ENCODE data around the gene PKNOX2.

Gene PKNOX2

DNA sequence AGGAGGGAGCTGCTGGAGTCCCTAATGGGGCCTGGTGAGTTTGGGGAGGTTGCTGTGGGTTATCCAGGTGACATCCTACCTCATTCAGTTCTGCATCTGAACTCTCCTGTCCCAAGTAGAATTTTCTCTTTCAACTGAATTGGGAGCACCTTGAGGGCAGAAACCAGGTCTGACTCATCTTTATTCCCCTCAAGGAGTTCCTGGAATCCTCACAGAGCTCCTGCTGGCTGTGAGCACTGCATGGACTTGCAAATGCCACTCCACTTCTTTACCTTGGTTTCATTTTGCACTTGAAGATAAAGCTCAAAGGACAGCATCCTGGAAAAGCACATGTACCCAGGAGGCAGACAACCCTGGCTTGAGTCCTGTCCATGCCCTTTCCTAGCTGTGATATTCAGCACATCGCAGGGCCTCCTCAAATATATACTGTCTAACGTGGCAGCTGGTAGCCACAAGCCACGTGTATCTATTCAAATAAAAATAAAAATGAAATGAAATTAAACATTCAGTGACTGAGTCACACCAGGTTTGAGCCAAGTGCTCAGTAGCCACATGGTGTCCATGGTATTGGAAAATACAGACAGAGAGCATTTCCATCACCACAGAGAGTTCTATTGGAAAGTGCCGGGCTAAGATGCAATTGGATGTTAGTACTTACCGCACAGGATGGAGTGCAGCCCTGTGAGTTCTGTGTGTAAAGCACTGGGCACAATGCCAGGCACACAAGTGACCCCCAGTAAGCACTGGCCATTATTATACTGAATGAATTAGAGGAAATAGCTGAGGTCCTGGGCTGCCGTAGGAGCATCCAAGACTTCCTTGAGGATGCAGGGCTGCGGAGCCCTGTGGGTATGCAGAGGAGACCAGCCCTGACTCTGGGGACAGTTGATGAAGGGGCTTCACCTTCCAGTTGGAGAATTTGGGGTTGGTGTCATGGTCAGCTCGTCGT is 149.0 kb downstream of the PKNOX2 start:
- no peak for DNase-seq (ENCODE audit: low read depth)

DNA sequence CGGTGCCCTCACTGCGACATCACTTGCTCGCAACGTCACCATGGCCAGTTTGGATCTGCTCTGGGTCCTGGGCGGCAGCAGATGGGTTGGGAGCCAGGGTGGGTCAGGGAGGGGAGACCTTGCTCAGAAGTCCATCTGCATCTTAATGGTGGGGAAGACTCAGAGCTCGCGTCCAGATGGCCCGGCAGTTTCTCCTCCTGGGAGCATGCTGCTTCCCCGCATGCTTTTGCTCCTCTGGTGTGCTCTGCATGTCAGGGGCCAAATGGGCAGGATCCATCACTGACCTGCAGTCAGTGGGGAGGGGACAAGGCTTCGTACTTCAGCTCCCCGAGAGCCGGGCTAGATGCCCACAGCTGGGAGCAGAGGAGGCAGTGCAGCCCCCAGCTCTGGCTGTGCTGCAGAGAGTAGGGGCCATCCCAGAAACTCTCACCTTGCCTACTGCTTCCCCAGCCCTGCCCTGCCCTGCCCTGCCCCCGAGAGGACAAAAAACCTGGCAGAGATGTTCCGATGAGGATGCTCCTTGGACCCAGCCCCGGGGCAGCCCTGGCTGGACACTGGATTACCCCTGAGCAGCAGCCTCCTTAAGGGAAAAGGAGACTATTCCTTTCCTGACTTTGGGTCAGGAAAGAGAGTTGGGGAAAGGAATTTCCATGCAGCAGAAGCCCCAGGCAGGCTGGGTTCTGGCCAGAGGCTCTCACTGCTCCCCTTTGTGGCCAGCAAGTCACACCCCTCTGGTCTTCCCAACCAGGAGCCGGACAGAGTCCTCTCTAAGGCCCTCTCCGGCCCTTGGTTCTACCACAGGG is 149.9 kb downstream of the PKNOX2 start:
- no peak for DNase-seq (ENCODE audit: low read depth)

DNA sequence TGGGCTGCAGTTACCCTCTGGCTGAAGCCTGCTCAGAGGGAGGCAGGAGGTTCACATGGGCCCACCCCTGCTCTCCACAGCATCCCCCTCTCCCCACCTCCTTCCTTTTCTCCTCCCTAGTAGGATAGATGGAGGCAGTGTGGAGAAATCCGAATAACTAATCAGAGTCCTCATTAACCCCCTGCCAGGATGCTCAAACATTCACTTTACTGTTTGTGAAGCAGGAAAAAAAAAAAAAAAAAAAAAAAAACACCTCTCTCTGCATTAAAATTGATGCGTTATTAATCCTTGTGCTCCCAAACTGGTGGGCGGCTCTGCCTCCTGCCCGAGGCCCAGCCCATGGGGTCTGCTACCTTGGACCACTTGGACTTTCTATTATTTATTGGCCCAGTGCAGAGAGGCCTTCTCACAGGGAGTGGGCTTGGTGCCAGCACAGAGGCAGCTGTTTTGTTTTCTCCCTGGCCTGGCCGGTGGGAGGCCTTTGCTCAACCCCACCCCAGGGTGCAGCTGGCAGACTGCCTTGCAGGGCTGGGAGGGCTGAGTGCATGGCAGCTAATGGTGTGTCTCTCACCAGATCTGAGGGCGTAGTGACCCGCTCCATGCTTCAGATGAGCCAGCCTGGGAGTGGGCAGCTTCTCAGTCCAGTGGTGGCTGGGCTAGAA is 150.7 kb downstream of the PKNOX2 start:
- DNase-seq (ENCODE audit: low read depth), result no peak

DNA sequence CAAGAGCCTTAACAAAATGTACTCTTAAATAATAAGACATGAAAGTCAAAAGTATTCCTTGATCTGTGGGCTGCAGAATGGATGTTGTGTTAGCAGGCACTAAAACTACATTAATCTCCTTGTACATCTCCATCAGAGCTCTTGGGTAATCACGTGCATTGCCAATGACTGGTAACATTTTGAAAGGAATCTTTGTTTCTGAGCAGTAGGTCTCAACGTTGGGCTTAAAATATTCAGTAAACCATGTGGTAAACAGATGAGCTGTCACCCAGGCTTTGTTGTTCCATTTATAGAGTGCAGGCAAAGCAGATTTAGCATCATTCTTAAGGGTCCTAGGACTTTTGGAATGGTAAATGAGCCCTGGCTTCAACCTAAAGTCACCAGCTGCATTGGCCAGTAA is 152.9 kb downstream of the PKNOX2 start:
- DNase-seq (ENCODE audit: low read depth), result no peak

DNA sequence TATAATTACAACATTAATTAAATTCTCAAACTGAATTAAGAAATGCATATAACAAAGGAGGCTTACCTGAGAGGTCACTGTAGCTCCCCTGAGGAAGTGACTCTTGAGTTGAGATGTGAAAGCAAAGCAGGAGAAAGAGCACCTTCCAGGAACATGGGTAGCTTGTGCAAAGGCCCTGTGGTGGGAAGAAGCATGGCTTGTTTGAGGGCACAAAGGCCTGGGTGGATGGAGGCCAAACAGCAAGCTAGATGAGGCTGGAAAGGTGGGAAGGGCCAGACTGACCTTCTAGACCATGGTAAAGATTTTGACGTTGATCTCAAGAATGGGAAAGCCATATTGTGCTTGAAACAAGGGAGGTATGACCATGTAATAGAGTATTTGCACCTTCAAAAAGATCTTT is 155.1 kb downstream of the PKNOX2 start:
- no peak for DNase-seq (ENCODE audit: low read depth)

DNA sequence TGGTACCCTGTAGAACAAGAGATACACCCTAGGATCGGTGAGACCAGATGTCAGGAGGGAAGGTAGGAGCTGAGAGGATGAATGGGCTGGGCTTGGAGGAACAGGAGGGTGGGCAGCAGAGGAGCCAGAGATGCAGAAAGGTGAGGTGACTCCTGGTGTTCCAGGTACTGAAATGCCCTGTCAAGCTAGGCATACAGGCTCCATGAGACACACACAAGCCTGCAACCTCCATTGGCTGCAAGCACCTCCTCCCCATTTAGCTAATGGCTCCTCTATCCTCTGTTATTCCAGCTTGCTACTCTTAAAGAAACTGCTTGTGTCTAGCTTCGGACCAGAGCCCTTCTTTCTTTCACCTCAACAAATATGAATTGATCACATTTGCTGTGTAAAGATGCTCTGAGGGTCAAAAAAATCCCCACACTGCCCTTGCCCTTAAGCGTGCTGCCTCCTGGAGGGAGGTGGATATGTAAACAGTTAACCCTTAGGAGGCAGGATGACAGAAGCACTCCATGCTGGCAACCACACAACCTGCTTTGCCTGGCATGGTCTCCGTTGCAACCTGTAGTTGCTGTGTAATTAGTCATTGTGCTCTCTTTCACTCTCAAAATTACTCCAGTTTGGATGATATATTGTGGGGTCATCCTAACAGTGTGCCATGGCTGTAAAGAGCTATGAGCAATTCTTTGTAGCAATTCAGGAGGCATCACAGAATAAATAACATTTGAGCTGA is 156.0 kb downstream of the PKNOX2 start:
- no peak for DNase-seq (ENCODE audit: low read depth)

DNA sequence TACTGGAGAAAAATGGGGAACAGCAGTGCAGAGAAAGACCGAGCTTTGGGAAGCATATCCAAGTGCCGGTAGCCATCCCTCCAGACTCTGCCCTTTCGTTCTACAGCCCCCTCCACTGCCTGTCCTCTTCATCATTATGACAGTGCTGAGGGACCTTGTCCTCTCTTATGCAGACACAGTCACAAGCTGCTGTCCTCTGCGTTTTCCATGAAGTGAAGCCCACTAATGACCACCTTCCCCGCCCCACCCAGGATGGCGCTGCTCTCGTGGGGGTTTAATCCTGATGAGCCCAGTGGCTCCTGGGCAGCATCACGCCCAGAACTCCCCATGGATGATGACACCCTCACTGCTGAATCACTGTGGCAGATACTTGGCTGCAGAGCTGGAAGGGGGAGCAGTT is 157.7 kb downstream of the PKNOX2 start:
- no peak for DNase-seq (ENCODE audit: low read depth)

DNA sequence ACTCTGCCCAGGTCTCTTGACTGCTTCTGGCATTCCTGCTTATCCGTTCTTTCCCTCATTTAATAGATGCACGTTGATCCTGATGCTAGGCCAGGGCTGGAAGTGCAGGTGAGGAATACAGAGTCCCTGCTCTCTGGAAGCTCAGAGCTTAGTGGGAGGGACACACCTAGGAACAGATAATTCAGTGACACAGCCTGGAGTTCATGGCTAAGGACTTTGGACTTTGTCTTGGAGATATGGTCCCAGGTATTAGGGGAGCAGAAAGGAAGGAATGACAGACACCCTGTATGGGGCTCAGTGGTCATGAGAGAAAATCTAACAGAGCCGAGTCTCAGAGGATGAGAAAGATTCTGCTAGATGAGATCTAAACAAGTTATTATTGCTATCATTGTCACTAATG is 160.6 kb downstream of the PKNOX2 start:
- DNase-seq (ENCODE audit: low read depth), result no peak

DNA sequence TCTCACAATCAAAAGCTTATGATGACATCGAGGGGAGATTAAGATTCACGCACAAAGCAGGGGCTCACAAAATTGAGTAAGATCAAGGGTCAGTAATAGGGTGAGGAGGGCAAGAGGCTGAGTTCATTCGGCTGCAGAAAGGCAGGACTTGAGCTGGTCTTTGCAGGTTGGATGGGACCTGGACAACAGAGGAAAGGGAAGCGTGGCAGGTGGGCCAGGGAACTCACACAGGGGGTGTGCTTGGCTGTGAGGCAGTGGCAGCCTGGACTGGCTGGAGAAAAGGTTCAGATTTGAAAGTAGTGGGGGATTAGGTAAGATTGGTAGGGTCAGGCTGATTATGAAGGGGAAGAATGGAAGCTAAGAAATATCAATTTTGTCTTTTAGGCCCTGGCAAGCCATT is 161.6 kb downstream of the PKNOX2 start:
- DNase-seq (ENCODE audit: low read depth), result no peak

DNA sequence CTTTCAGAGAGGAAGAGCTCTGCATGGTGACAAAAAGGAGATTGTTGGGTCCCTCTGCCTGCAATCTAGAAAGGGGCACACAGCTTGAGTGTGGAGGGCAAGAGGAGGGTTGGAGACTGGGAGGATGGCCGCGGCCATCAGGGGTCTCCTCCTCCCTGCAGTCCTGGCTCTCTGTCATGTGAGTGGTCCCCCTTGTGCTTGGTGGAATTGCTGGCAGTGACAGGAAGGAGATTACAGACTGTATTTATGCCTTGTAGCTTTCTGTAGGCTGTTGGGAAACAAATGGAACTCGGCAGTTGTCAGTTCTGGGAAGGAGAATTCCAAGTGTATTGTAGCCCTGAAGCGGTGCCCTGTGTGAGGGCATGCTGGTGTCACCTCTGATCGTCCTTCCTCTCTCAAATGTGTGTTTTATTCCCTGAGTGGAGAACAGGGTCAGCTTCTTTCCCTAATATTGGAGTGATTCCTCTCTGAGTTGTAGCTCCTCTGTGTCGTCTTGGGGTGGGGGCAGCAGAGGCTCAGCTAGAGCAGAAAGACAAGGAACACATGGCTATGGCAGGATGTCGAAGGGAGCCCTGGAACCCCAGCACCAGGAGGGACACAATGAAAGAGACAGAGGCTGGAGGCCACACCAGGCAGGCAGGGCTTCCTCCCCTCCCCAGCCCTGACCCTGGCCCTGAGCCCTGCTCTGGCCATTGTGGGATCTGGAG is 163.1 kb downstream of the PKNOX2 start:
- no peak for DNase-seq (ENCODE audit: low read depth)

DNA sequence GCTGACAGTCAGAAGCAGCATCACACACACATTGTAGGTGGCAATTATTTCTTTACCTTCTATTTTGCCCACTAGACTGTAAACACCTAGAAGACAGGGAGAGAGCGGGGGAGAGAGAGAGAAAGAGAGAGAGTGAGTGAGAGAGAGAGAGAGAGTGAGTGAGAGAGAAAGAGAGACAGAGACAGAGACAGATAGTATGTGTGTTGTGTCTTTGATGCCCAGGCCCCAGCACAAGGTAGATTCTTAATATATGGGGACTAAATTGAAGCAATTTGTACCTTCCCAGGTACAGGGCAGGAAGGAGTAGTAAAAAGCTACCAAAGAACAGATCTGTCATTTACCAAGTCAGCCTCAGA is 163.7 kb downstream of the PKNOX2 start:
- DNase-seq (ENCODE audit: low read depth), result no peak

DNA sequence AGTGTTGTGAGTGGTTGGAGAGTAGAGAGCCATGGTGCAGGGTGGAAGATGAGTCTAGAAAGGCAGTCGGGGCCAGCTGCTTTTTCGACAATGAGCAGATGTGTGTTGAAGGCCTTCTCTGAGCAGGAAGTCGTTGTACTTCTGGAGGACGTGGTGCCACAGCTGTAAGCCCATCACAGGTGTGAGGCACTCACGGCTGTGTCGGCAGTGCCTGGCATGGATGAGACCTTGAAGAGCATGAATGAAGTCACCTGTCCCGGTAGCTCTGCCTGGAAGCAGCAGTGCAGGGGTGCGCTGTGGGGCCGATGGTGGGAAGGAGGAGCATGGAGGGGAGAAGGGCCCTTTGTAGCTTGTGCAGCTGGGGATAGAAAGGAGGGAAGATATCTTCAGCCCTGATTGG is 165.2 kb downstream of the PKNOX2 start:
- no peak for DNase-seq (ENCODE audit: low read depth)

DNA sequence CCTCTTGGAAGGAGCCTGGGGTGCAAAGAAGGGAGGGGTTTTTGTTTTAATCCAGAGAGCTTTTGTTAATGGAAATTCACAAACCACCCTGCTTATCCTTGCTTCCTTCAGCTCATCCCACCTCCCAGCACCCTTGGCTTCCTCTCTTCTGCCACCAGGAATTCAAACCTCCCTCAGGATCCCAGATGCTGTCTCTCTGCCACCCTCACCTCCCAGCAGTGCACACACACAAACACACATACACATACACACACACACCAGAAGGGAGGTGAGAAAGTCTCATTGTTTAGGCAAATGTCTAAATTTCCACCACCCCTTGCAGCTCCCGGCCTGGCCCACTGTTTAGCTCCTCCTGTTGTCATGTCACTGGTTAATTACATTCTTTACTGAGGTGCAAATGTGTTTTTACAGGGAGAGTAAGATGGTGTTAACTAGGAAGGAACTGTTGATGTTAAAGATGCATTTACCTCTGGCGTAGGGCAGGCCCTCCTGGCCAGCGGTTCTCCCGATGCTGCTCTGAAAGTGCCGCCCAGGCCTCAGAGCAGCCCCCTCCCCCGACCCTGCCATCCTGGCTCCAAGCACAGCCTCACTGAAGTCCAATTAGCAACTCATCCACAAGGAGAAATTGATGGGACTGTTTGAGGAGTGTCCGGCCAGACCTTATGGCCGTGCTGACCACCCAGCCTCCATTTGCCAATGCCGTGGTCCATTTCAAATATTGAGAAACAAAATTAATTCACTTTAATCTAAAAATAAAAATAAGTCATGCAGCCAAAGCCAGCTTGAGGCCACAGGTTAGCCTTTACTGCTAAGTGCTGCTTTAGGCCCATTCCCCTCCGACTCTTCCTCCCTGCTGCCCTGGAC is 166.1 kb downstream of the PKNOX2 start:
- DNase-seq (ENCODE audit: low read depth), result no peak

DNA sequence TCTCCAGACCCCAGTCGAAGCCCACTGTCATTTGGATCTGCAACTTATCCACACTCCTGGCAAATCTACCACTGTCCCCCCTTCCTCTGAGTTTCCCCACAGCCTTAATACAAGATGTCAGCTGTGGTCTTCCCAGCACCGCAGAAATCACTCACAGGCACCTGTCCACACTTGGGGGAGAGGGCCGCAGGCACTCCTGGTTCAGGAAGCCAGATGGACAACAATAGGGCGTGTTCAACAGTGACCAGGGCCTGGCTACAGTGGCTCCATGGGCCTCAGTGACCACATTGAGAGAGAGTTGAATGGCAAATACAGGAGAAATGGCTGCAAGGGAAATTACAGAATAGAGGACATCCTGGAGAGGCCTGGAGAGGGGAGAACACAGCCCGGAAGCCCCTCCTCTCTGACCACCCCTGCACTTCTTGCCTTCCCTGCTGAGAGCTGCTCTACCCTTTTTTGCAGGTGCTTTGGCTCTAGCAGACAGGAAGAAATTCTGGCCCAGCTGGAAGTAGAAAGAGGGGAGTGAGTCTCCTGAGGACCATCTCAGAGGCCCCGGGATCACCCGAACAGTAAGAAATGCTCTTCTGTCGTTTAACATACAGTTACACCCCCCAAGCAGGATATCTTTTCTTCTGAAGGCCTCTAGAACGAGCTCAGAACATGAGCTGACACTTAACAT is 166.9 kb downstream of the PKNOX2 start:
- no peak for DNase-seq (ENCODE audit: low read depth)

DNA sequence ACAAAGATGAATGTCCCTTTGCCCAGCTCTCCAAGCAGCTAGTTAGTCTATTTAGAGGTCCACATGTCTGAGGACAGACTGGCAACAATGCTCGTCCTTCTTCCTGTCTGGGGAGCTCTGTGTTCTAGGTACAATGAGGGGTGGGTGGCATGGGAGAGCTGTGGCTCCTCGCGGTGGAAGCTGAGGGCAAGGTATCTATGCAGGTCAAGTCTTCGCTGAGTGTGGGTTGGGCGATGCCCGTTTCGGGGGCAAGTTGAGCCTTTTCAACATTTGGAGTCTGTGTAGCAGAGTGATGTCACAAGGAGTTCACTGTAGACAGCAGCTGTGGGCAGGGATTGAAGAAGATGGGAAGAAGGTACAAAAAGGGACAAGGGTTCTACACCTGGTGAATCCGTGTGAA is 168.3 kb downstream of the PKNOX2 start:
- DNase-seq (ENCODE audit: low read depth), result no peak

DNA sequence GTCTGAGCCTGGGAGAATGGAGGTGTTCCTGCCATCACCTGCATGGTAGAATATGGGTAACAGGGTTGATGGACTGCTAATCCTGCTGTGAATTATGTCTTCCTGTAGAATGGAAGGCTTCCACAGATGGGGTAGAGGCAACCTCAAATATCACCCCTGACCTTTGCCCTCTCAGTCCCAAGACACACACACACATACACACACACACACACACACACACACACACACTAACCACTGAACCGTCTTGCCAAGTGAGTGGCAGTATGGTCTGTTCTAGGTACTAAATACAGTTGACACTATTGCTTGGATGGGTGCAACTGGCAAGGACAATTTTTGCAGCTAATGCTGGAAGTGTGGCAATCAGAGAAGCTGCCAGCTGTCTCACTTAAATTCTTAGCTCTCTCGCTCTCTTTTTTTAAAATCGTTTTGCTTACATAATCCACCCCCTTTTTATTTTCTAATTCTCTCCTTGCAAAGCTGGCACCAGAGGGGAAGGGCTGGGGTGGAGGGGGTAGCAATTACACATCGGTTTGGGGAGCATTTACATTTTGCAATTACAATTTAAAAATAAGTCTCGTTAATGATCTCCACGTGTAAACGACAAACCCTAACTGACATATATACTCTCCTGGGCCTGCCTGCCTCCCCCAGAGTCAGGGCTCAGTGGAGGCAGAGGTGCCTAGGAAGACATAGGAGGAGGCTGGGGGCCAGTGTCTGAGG is 169.0 kb downstream of the PKNOX2 start:
- DNase-seq (ENCODE audit: low read depth), result no peak

DNA sequence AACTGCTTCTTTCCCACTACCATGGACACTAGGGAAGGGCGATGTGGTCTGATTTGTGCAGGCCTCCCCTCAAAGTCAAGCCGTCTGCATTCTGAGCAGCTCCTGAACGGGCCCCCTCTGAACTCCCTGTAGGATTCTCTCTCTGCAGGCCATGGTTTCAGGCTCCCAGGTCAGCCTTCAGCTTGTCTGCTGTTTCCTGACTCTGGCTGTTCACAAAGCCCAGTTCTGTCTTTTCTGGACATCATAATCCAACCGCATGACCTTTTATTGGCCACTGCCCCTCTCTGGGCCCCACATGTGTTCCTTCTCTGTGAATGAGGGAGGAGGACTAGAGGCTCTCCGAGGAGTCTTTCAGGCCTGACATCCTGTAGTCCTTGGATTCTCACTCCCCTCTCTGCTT is 170.6 kb downstream of the PKNOX2 start:
- no peak for DNase-seq (ENCODE audit: low read depth)

DNA sequence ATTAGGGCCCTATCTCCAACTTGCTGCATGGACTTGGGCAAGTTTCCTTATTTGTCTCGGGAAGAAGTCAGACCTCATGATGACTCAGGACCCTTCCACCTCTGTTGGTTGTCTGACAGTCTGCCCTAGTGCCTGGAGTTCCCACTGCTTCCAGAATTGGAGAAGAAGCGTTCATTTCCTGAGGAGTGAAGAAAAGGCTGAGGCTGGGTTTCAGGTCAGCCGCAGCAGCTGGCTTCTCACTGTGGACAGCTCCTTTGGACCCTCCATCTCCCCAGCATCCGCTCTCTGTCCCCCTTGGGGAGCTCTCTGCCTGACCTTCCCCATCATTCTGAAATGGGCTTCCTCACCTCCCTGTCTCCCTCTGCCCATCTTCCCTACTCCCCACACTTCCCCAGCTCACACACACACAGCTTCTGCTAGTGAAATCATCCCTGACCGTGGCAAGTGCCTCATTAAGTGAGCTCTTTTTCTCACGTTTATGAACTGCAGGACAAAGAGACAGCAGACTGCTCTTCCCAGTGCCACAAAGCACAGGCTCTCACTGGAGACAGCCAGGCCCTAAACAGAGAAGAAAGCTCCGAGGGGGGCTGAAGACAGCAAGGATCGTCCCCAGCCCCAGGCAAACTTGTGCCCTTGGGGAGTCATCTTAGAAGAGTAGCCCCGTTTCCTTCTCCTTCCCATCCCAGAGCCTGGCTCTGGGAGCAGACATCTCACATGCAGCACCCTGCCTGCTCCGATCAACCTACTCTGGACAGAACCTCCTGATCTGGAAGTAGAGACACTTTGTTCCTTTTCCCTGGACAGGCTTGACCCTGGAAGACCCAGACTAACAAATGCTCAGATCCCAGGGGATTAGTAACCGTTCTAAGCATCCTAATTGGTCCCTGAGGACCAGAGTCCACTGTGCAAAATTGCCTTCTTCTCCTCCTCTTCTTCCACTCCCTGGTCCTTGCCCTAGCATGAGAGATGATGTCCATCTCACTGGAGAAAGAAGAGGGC is 173.6 kb downstream of the PKNOX2 start:
- DNase-seq (ENCODE audit: low read depth), result no peak
